ENCODE measurements around the gene HSPA12A.

HSPA12A gene

GRCh38 chr10:116737627-116738327 is 4.6 kb downstream of the HSPA12A start:
- Mint-ChIP-seq H3K9me3 (no peaks in the 10 kb centered on the region), H3K36me3 (no peaks in the 10 kb centered on the region), H3K27me3 (peaks cover 41% of the 10 kb centered on the region)

GRCh38 chr10:116733566-116733965 is 8.8 kb downstream of the HSPA12A start:
- Mint-ChIP-seq H3K4me3 (no peak overlapping the region), H3K36me3 (no peaks in the 10 kb centered on the region), H3K4me1 (no peaks in the 10 kb centered on the region), H3K27me3 (peaks cover 39% of the 10 kb centered on the region), H3K27ac (no peak overlapping the region), H3K9me3 (no peaks in the 10 kb centered on the region)

More at GRCh38 chr10:116737627-116738327, 4.6 kb downstream of the HSPA12A start:
- H3K4me3 Mint-ChIP-seq = no peak overlapping the region
- no peaks in the 10 kb centered on the region for H3K4me1 Mint-ChIP-seq
- no peak overlapping the region for H3K27ac Mint-ChIP-seq

- no peak overlapping the region for H3K4me3 Mint-ChIP-seq
- H3K4me1 Mint-ChIP-seq = no peaks in the 10 kb centered on the region
- peaks cover 36% of the 10 kb centered on the region for H3K27me3 Mint-ChIP-seq
- no peaks in the 10 kb centered on the region for H3K9me3 Mint-ChIP-seq
- H3K27ac Mint-ChIP-seq = no peak overlapping the region
- no peaks in the 10 kb centered on the region for H3K36me3 Mint-ChIP-seq
These were observed 9.8 kb downstream of the HSPA12A start for GRCh38 chr10:116732573-116732972.

GRCh38 chr10:116730464-116731260 is 11.7 kb downstream of the HSPA12A start:
- Mint-ChIP-seq H3K27ac (no peak overlapping the region), H3K4me1 (peaks cover 5% of the 10 kb centered on the region), H3K36me3 (no peaks in the 10 kb centered on the region), H3K27me3 (peaks cover 46% of the 10 kb centered on the region), H3K9me3 (no peaks in the 10 kb centered on the region), H3K4me3 (no peak overlapping the region)

- Mint-ChIP-seq H3K36me3 (no peaks in the 10 kb centered on the region), H3K4me3 (no peak overlapping the region), H3K27ac (no peak overlapping the region), H3K4me1 (peaks cover 20% of the 10 kb centered on the region), H3K9me3 (no peaks in the 10 kb centered on the region), H3K27me3 (peaks cover 48% of the 10 kb centered on the region)
These were observed 13.1 kb downstream of the HSPA12A start for GRCh38 chr10:116729243-116729642.

GRCh38 chr10:116728526-116729096 is 13.8 kb downstream of the HSPA12A start:
- H3K27me3 Mint-ChIP-seq = peaks cover 44% of the 10 kb centered on the region
- H3K4me1 Mint-ChIP-seq = peaks cover 24% of the 10 kb centered on the region
- H3K9me3 Mint-ChIP-seq = no peaks in the 10 kb centered on the region
- H3K36me3 Mint-ChIP-seq = no peaks in the 10 kb centered on the region
- H3K27ac Mint-ChIP-seq = no peak overlapping the region
- no peak overlapping the region for H3K4me3 Mint-ChIP-seq

GRCh38 chr10:116723428-116724281 is 18.7 kb downstream of the HSPA12A start:
- Mint-ChIP-seq H3K4me3 (peak overlapping the region; percentile 42), H3K27ac (no peak overlapping the region), H3K9me3 (no peaks in the 10 kb centered on the region), H3K27me3 (peaks cover 52% of the 10 kb centered on the region), H3K4me1 (peaks cover 43% of the 10 kb centered on the region), H3K36me3 (no peaks in the 10 kb centered on the region)

GRCh38 chr10:116722736-116723427 is 19.5 kb downstream of the HSPA12A start:
- H3K4me1 Mint-ChIP-seq = peaks cover 43% of the 10 kb centered on the region
- H3K27me3 Mint-ChIP-seq = peaks cover 48% of the 10 kb centered on the region
- no peak overlapping the region for H3K27ac Mint-ChIP-seq
- no peak overlapping the region for H3K4me3 Mint-ChIP-seq
- H3K36me3 Mint-ChIP-seq = no peaks in the 10 kb centered on the region
- no peaks in the 10 kb centered on the region for H3K9me3 Mint-ChIP-seq

- no peak overlapping the region for H3K27ac Mint-ChIP-seq
- peaks cover 43% of the 10 kb centered on the region for H3K4me1 Mint-ChIP-seq
- no peaks in the 10 kb centered on the region for H3K36me3 Mint-ChIP-seq
- H3K4me3 Mint-ChIP-seq = no peak overlapping the region
- no peaks in the 10 kb centered on the region for H3K9me3 Mint-ChIP-seq
- peaks cover 42% of the 10 kb centered on the region for H3K27me3 Mint-ChIP-seq
These were observed 20.6 kb downstream of the HSPA12A start for GRCh38 chr10:116721547-116722392.

- peaks cover 39% of the 10 kb centered on the region for H3K27me3 Mint-ChIP-seq
- H3K4me1 Mint-ChIP-seq = peaks cover 39% of the 10 kb centered on the region
- H3K4me3 Mint-ChIP-seq = no peak overlapping the region
These were observed 21.5 kb downstream of the HSPA12A start for GRCh38 chr10:116720668-116721546.

GRCh38 chr10:116720241-116720643 is 22.1 kb downstream of the HSPA12A start:
- Mint-ChIP-seq H3K27ac (no peak overlapping the region), H3K27me3 (peaks cover 34% of the 10 kb centered on the region), H3K4me1 (peaks cover 34% of the 10 kb centered on the region), H3K9me3 (no peaks in the 10 kb centered on the region), H3K4me3 (no peak overlapping the region), H3K36me3 (no peaks in the 10 kb centered on the region)

More at GRCh38 chr10:116720668-116721546, 21.5 kb downstream of the HSPA12A start:
- Mint-ChIP-seq H3K27ac (peak overlapping the region; percentile 23), H3K9me3 (no peaks in the 10 kb centered on the region), H3K36me3 (no peaks in the 10 kb centered on the region)

GRCh38 chr10:116719804-116720203 is 22.6 kb downstream of the HSPA12A start:
- no peak overlapping the region for H3K27ac Mint-ChIP-seq
- H3K9me3 Mint-ChIP-seq = no peaks in the 10 kb centered on the region
- H3K4me3 Mint-ChIP-seq = no peak overlapping the region
- H3K4me1 Mint-ChIP-seq = peaks cover 29% of the 10 kb centered on the region
- H3K36me3 Mint-ChIP-seq = no peaks in the 10 kb centered on the region
- peaks cover 34% of the 10 kb centered on the region for H3K27me3 Mint-ChIP-seq

GRCh38 chr10:116718058-116718457 is 24.3 kb downstream of the HSPA12A start:
- H3K27me3 Mint-ChIP-seq = peaks cover 43% of the 10 kb centered on the region
- no peak overlapping the region for H3K27ac Mint-ChIP-seq
- no peaks in the 10 kb centered on the region for H3K9me3 Mint-ChIP-seq
- H3K4me3 Mint-ChIP-seq = no peak overlapping the region
- peaks cover 14% of the 10 kb centered on the region for H3K4me1 Mint-ChIP-seq
- no peaks in the 10 kb centered on the region for H3K36me3 Mint-ChIP-seq
